Measurements from ENCODE around the gene SLC25A23. TPM values are rescaled to one million over a fixed set of nuclear protein-coding genes. Genes with fewer than 3 reads are reported as not detected.

Gene SLC25A23
- polyA plus RNA-seq, 3 donors from 2014 or later, result 0.61 to 14.7 (median 4.1) TPM

Other genes with a start within 250 kb of the SLC25A23 start
- 1 to 10 TPM in 1 of 3 donors, under 1 TPM in 2; 0.11 to 1.9 (median 0.54) TPM for gene MLLT1, start 179.8 kb downstream of the SLC25A23 start, polyA plus RNA-seq
- gene ACER1, start 126.2 kb downstream of the SLC25A23 start, polyA plus RNA-seq, result under 1 TPM in 2 of 3 donors, not detected in 1; 0.54 to 0.63 TPM
- 100 to 1,000 TPM; 102 to 184 (median 119) TPM for gene CLPP, start 98.3 kb downstream of the SLC25A23 start, polyA plus RNA-seq
- gene ALKBH7, start 87.0 kb downstream of the SLC25A23 start, polyA plus RNA-seq, result 10 to 100 TPM; 47.6 to 96.4 (median 51.4) TPM
- gene PSPN, start 83.9 kb downstream of the SLC25A23 start, polyA plus RNA-seq, result under 1 TPM; 0.28 to 0.73 (median 0.65) TPM
- 10 to 100 TPM; 11.0 to 29.8 (median 11.5) TPM for gene GTF2F1, start 66.6 kb downstream of the SLC25A23 start, polyA plus RNA-seq
- gene KHSRP, start 35.0 kb downstream of the SLC25A23 start, polyA plus RNA-seq, result 10 to 100 TPM in 1 of 3 donors, 1 to 10 TPM in 2; 3.9 to 15.6 (median 9.8) TPM
- not detected for gene SLC25A41, start 26.0 kb downstream of the SLC25A23 start, polyA plus RNA-seq
- gene CRB3, start 4.5 kb upstream of the SLC25A23 start, polyA plus RNA-seq, result under 1 TPM in 1 of 3 donors, not detected in 2; 0.39 TPM
- 100 to 1,000 TPM in 1 of 3 donors, 10 to 100 TPM in 2; 29.0 to 120 (median 32.9) TPM for gene DENND1C, start 22.0 kb upstream of the SLC25A23 start, polyA plus RNA-seq
- 1 to 10 TPM in 2 of 3 donors, under 1 TPM in 1; 0.86 to 3.0 (median 1.3) TPM for gene TUBB4A, start 42.5 kb upstream of the SLC25A23 start, polyA plus RNA-seq
- gene TNFSF9, start 71.2 kb upstream of the SLC25A23 start, polyA plus RNA-seq, result 10 to 100 TPM in 1 of 3 donors, 1 to 10 TPM in 2; 1.3 to 16.0 (median 5.9) TPM
- gene CD70, start 131.4 kb upstream of the SLC25A23 start, polyA plus RNA-seq, result under 1 TPM in 2 of 3 donors, not detected in 1; 0.39 to 0.76 TPM
- 10 to 100 TPM in 2 of 3 donors, 1 to 10 TPM in 1; 7.3 to 39.0 (median 11.0) TPM for gene TNFSF14, start 210.4 kb upstream of the SLC25A23 start, polyA plus RNA-seq